H1 (cell line): ENCODE data around the gene COMMD6. TPM values are rescaled to one million over a fixed set of nuclear protein-coding genes. Genes with fewer than 3 reads are reported as not detected.

Experiments used
- CTCF ChIA-PET: fragments of 300-600 bp; sonication (Branson Sonifier 250); formaldehyde crosslinking; loops from one replicate; lab custom pipeline; 2021; ENCODE audit not compliant: partially characterized antibody; lab: Charles Lee
- POLR2A ChIA-PET: fragments of 300-600 bp; sonication (Branson Sonifier 250); formaldehyde crosslinking; loops from one replicate; lab custom pipeline; 2021; ENCODE audit warnings: inconsistent platforms; ENCODE audit not compliant: partially characterized antibody; lab: Charles Lee
- DNase-seq, 2 experiments: peaks; one replicate each; pipeline versions ENCODE4 v3.0.0 to v3.0.0-alpha.2; 2010 to 2022; ENCODE audit warnings: low spot score in 2 of 2, low read depth in 1 of 2, mixed read lengths in 1 of 2
- FAIRE-seq: peaks from 2 replicates; lab custom pipeline; 2011; peaks lifted over from hg19 to GRCh38; lab: Jason Lieb, UNC
- H2AFZ ChIP-seq: 2 replicates; pipeline ENCODE4 v1.8.1; 2012; ENCODE audit warnings: low read length, inconsistent platforms
- H2AK5ac ChIP-seq: 2 replicates; pipeline ENCODE4 v1.6.1; 2013; ENCODE audit warnings: low read depth, low read length
- H2BK120ac ChIP-seq: replicated peaks from 2 replicates; pipeline ENCODE3; 2013; ENCODE audit warnings: low read depth, low read length, inconsistent platforms
- H2BK12ac ChIP-seq: 2 replicates; pipeline ENCODE4 v1.6.1; 2013; ENCODE audit warnings: low read depth, low read length
- H2BK15ac ChIP-seq: 2 replicates; pipeline ENCODE4 v1.6.1; 2013; ENCODE audit warnings: low read length
- H2BK20ac ChIP-seq: 2 replicates; pipeline ENCODE4 v1.6.1; 2013; ENCODE audit warnings: low read length
- H2BK5ac ChIP-seq: 2 replicates; pipeline ENCODE4 v1.6.1; 2013; ENCODE audit warnings: low read depth, low read length
- H3K14ac ChIP-seq: 2 replicates; pipeline ENCODE4 v1.6.1; 2013; ENCODE audit warnings: inconsistent platforms; ENCODE audit not compliant: insufficient read length
- H3K18ac ChIP-seq: 2 replicates; pipeline ENCODE4 v1.6.1; 2013; ENCODE audit warnings: low read length; ENCODE audit errors: extremely low read depth
- H3K23ac ChIP-seq: 2 replicates; pipeline ENCODE4 v1.6.1; 2013; ENCODE audit warnings: inconsistent platforms; ENCODE audit not compliant: insufficient read length
- H3K23me2 ChIP-seq: 2 replicates; pipeline ENCODE4 v1.6.1; 2013; ENCODE audit warnings: low read depth, low read length
- H3K27ac ChIP-seq: 2 replicates; pipeline ENCODE4 v1.6.1; 2011; ENCODE audit warnings: low read depth, low read length, inconsistent platforms
- H3K27me3 ChIP-seq, 4 experiments: replicated peaks in 1 of 4; 1 replicate in 1 of 4; 2 replicates in 3 of 4; pipeline versions ENCODE4 v1.6.1 to v1.8.1; 2011 to 2013; ENCODE audit warnings: low read length in 3 of 4, mild to moderate bottlenecking in 3 of 4, inconsistent platforms in 2 of 4, mixed read lengths in 2 of 4, moderate library complexity in 1 of 4; ENCODE audit not compliant: control insufficient read depth in 3 of 4, insufficient read depth in 3 of 4; ENCODE audit errors: extremely low read depth in 1 of 4
- H3K36me3 ChIP-seq, 4 experiments: 2 replicates each; pipeline versions ENCODE4 v1.6.1 to v1.8.1; 2011 to 2013; ENCODE audit warnings: mild to moderate bottlenecking in 4 of 4, low read length in 3 of 4, moderate library complexity in 2 of 4, control low read depth in 1 of 4, inconsistent platforms in 1 of 4; ENCODE audit not compliant: insufficient read depth in 4 of 4, control insufficient read depth in 2 of 4
- H3K4ac ChIP-seq: replicated peaks from 2 replicates; pipeline ENCODE3; 2013; ENCODE audit warnings: low read length, low read depth, mixed read lengths, inconsistent platforms; ENCODE audit not compliant: insufficient read length
- H3K4me1 ChIP-seq, 4 experiments: replicated peaks in 1 of 4; 1 replicate in 1 of 4; 2 replicates in 3 of 4; pipeline versions ENCODE4 v1.6.1 to v1.8.1; 2011 to 2013; ENCODE audit warnings: low read length in 3 of 4, inconsistent platforms in 2 of 4, mixed read lengths in 1 of 4; ENCODE audit not compliant: insufficient read depth in 4 of 4, control insufficient read depth in 3 of 4
- H3K4me2 ChIP-seq, 2 experiments: 2 replicates each; pipeline versions ENCODE4 v1.6.1 to v1.8.1; 2011 to 2013; ENCODE audit warnings: low read depth in 2 of 2, low read length in 2 of 2, control low read depth in 1 of 2, inconsistent platforms in 1 of 2, mild to moderate bottlenecking in 1 of 2; ENCODE audit not compliant: insufficient read depth in 1 of 2
- H3K4me3 ChIP-seq, 4 experiments: fragments of 200-600, 300-600 bp in 1 of 4; sonication (generic), shearing (Covaris generic), sonication (Bioruptor Twin) in 1 of 4; 2 replicates each; pipeline versions ENCODE4 v1.5.1 to v1.8.1; 2011 to 2016; ENCODE audit warnings: low read length in 4 of 4, low read depth in 3 of 4, control low read depth in 2 of 4, inconsistent platforms in 2 of 4, mild to moderate bottlenecking in 2 of 4, mixed read lengths in 1 of 4, moderate library complexity in 1 of 4; ENCODE audit not compliant: insufficient read depth in 2 of 4; ENCODE audit errors: extremely low read depth in 1 of 4
- H3K56ac ChIP-seq: replicated peaks from 2 replicates; pipeline ENCODE3; 2013; ENCODE audit warnings: low read depth, mild to moderate bottlenecking, mixed read lengths, low read length, inconsistent platforms; ENCODE audit not compliant: insufficient read length
- H3K79me1 ChIP-seq: 2 replicates; pipeline ENCODE4 v1.6.1; 2013; ENCODE audit warnings: low read depth, low read length, control low read depth
- H3K79me2 ChIP-seq, 2 experiments: 2 replicates each; pipeline versions ENCODE4 v1.6.1 to v1.8.1; 2012 to 2013; ENCODE audit warnings: low read length in 2 of 2, mild to moderate bottlenecking in 2 of 2, inconsistent platforms in 1 of 2; ENCODE audit not compliant: insufficient read depth in 2 of 2, control insufficient read depth in 1 of 2
- H3K9ac ChIP-seq, 4 experiments: replicated peaks in 1 of 4; 1 replicate in 1 of 4; 2 replicates in 3 of 4; pipeline versions ENCODE4 v1.6.1 to v1.8.1; 2011 to 2013; ENCODE audit warnings: low read depth in 3 of 4, low read length in 3 of 4, control low read depth in 2 of 4, mild to moderate bottlenecking in 2 of 4, moderate library complexity in 2 of 4, inconsistent platforms in 1 of 4; ENCODE audit errors: extremely low read depth in 1 of 4
- H3K9me3 ChIP-seq, 2 experiments: 2 replicates each; pipeline versions ENCODE4 v1.6.1 to v1.8.1; 2012 to 2013; ENCODE audit warnings: mild to moderate bottlenecking in 2 of 2, moderate library complexity in 2 of 2, control low read depth in 1 of 2, inconsistent platforms in 1 of 2, low read depth in 1 of 2, low read length in 1 of 2, mixed read lengths in 1 of 2; ENCODE audit not compliant: insufficient read depth in 2 of 2
- H4K20me1 ChIP-seq, 2 experiments: replicated peaks in 1 of 2; 2 replicates each; pipeline versions ENCODE3 to v1.8.1; 2011 to 2013; ENCODE audit warnings: inconsistent platforms in 2 of 2, low read length in 2 of 2, mild to moderate bottlenecking in 1 of 2; ENCODE audit not compliant: insufficient read depth in 2 of 2, control insufficient read depth in 1 of 2
- H4K5ac ChIP-seq: 2 replicates; pipeline ENCODE4 v1.6.1; 2013; ENCODE audit warnings: low read length, low read depth, mixed read lengths, inconsistent platforms; ENCODE audit not compliant: insufficient read length
- H4K8ac ChIP-seq: 2 replicates; pipeline ENCODE4 v1.8.0; 2013; ENCODE audit warnings: mild to moderate bottlenecking, moderate library complexity, low read length, inconsistent platforms; ENCODE audit not compliant: insufficient read depth; ENCODE audit errors: extremely low read depth
- H4K91ac ChIP-seq: replicated peaks from 2 replicates; pipeline ENCODE3; 2013; ENCODE audit warnings: low read length, mixed read lengths, inconsistent platforms; ENCODE audit not compliant: insufficient read length
- ATF3 ChIP-seq: IDR thresholded peaks from 2 replicates; pipeline ENCODE4 v1.6.1; 2011; ENCODE audit warnings: low read depth, mild to moderate bottlenecking, low read length; ENCODE audit not compliant: insufficient read depth
- CTBP2 ChIP-seq: IDR thresholded peaks from 2 replicates; pipeline ENCODE4 v1.7.0; 2011; ENCODE audit warnings: borderline replicate concordance, mild to moderate bottlenecking, moderate library complexity, mixed read lengths, low read length; ENCODE audit not compliant: insufficient read depth, insufficient read length
- E2F6 ChIP-seq: IDR thresholded peaks from 2 replicates; pipeline ENCODE4 v1.6.1; 2012; ENCODE audit warnings: inconsistent platforms
- EP300 ChIP-seq, 2 experiments: IDR thresholded peaks; 1 replicate in 1 of 2; 2 replicates in 1 of 2; pipeline ENCODE4 v1.6.1; 2011 to 2012; ENCODE audit warnings: low read depth in 2 of 2, low read length in 2 of 2, mild to moderate bottlenecking in 2 of 2, borderline replicate concordance in 1 of 2, inconsistent platforms in 1 of 2, moderate library complexity in 1 of 2
- HDAC2 ChIP-seq, 2 experiments: fragments of 300-600 bp in 1 of 2; sonication (generic) in 1 of 2; IDR thresholded peaks; 2 replicates each; pipeline ENCODE4 v1.6.1; 2011 to 2012; ENCODE audit warnings: low read depth in 2 of 2, low read length in 2 of 2, mild to moderate bottlenecking in 2 of 2, moderate library complexity in 2 of 2, borderline replicate concordance in 1 of 2, inconsistent platforms in 1 of 2
- KDM5A ChIP-seq: fragments of 200-600 bp; IDR thresholded peaks from 2 replicates; pipeline ENCODE4 v1.7.1; 2012; ENCODE audit warnings: mild to moderate bottlenecking, low read length, inconsistent platforms, mixed read lengths
- NANOG ChIP-seq: IDR thresholded peaks from 2 replicates; pipeline ENCODE4 v1.6.1; 2011; ENCODE audit warnings: low read length, low read depth, mild to moderate bottlenecking, inconsistent platforms; ENCODE audit not compliant: insufficient read depth, poor library complexity, severe bottlenecking
- PHF8 ChIP-seq: fragments of 200-600 bp; sonication (generic); conservative IDR thresholded peaks from 2 replicates; pipeline ENCODE4 v1.7.1; 2012; ENCODE audit warnings: low read depth, mild to moderate bottlenecking, inconsistent platforms, low read length, moderate library complexity
- POU5F1 ChIP-seq: IDR thresholded peaks from 2 replicates; pipeline ENCODE4 v1.6.1; 2011; ENCODE audit warnings: low read depth, mild to moderate bottlenecking, low read length, moderate library complexity
- SP4 ChIP-seq: IDR thresholded peaks from 2 replicates; pipeline ENCODE4 v1.6.1; 2012; ENCODE audit warnings: low read length, inconsistent platforms
- ZNF274 ChIP-seq: IDR thresholded peaks from 2 replicates; pipeline ENCODE4 v1.7.0; 2012; ENCODE audit warnings: low read length, borderline replicate concordance; ENCODE audit errors: extremely low read depth
- WGBS, 2 experiments: shearing (Covaris generic) in 1 of 2; methylation state at CpG; one replicate each; pipeline versions ENCODE4 v1.1.6 to v1.1.7; 2013 to 2015; ENCODE audit warnings: low lambda C conversion rate in 2 of 2, mixed read lengths in 2 of 2, inconsistent platforms in 1 of 2, low coverage in 1 of 2, missing lambda C conversion rate in 1 of 2; ENCODE audit not compliant: insufficient replicate concordance in 2 of 2, insufficient coverage in 1 of 2, insufficient read length in 1 of 2; ENCODE audit errors: extremely low coverage in 1 of 2, missing lambda C conversion rate in 1 of 2; 5-methylcytosine and 5-hydroxymethylcytosine counted together
- polyA plus RNA-seq, 7 experiments: library from polyadenylated mRNA; depleted of rRNA in 3 of 7; stranded (reverse) in 5 of 7; unstranded in 2 of 7; fragments of >200 nt in 5 of 7; fragments of 200-250 nt in 2 of 7; gene quantifications; 1 replicate in 5 of 7; 2 replicates in 1 of 7; 4 replicates in 1 of 7; pipeline versions ENCODE4 v1.2.1 to v1.2.3, GENCODE V29; 2011 to 2013; ENCODE audit warnings: missing spikeins in 2 of 7, mixed read lengths in 2 of 7
- total RNA-seq: library from RNA; stranded (reverse); fragmentation: NEBNext Ultra II Directional; extraction: Animal tissue kit (Norgen Biotek cat#: 25700); gene quantifications from 2 replicates; pipeline ENCODE4 v1.2.1, GENCODE V29; 2021

The COMMD6 gene
- total and polyA plus RNA-seq, 2 of the 8 experiments (the other 6 are each of a cell fraction or from before 2014, with no cell fraction given): 53.2 to 122 TPM

GRCh38 chr13:75491376-75491775 lies 46.3 kb downstream of the COMMD6 start:
- no peaks in the 10 kb centered on the region for H3K27me3 ChIP-seq
- H3K14ac ChIP-seq: no peak overlapping the region
- no peaks in the 10 kb centered on the region for H3K23me2 ChIP-seq
- H3K4me2 ChIP-seq: no peak overlapping the region
- POLR2A ChIA-PET: no interaction called here
- no peak overlapping the region for H3K4me3 ChIP-seq
- H3K4me1 ChIP-seq: no peaks in the 10 kb centered on the region
- H2BK120ac ChIP-seq: no peak overlapping the region
- H3K36me3 ChIP-seq: no peaks in the 10 kb centered on the region
- H3K4ac ChIP-seq: no peak overlapping the region
- H4K8ac ChIP-seq: no peak overlapping the region
- no peak overlapping the region for H4K91ac ChIP-seq
- H4K20me1 ChIP-seq: no peaks in the 10 kb centered on the region
- H2BK12ac ChIP-seq: no peak overlapping the region
- CTCF ChIA-PET: interaction anchor here (0.7 kb wide), 1 partner anchor 55 kb away, joined by 4 read pairs; no protein-coding TSS in a partner anchor
- no peak overlapping the region for H3K23ac ChIP-seq
- no peak overlapping the region for H3K56ac ChIP-seq
- H3K18ac ChIP-seq: no peak overlapping the region
- no peak overlapping the region for H2AK5ac ChIP-seq
- DNase-seq (no peak), FAIRE-seq (no peak)
- H3K79me2 ChIP-seq: no peaks in the 10 kb centered on the region
- no peaks in the 10 kb centered on the region for H3K79me1 ChIP-seq
- H2BK20ac ChIP-seq: no peak overlapping the region
- WGBS, 2 experiments: 91% methylated on average over 2 of the region's 2 CpGs; no CpG with 5 or more reads in 1 of the 2 experiments
- H4K5ac ChIP-seq: no peak overlapping the region
- H3K9me3 ChIP-seq: no peaks in the 10 kb centered on the region
- no peak overlapping the region for H2BK15ac ChIP-seq
- H3K27ac ChIP-seq: no peak overlapping the region
- no peak overlapping the region for H3K9ac ChIP-seq
- no peak overlapping the region for H2BK5ac ChIP-seq
- H2AFZ ChIP-seq: no peak overlapping the region
- TF ChIP-seq ZNF274 (no peak), HDAC2 (IDR thresholded peaks at IDR 0.05; ENCODE audit: borderline replicate concordance in 1 of 2, low read depth in 2 of 2, low read length in 2 of 2) (no peak), POU5F1 (no peak), ATF3 (no peak), CTBP2 (no peak), E2F6 (no peak), KDM5A (no peak), NANOG (no peak), PHF8 (no peak), EP300 (IDR thresholded peaks at IDR 0.05; ENCODE audit: borderline replicate concordance in 1 of 2, low read depth in 2 of 2, low read length in 2 of 2) (no peak), SP4 (no peak)
